Tracheal epithelial cell (primary cell): Measurements from ENCODE around the gene ZNF649. TPM values are rescaled to one million over a fixed set of nuclear protein-coding genes. Genes with fewer than 3 reads are reported as not detected.

Experiments
- total RNA-seq: library from RNA; depleted of rRNA; stranded (reverse); fragments of >200 nt; gene quantifications from 2 replicates; pipeline ENCODE4 v1.2.1, GENCODE V29; 2014

The ZNF649 gene
- total RNA-seq: 7.0 and 8.1 TPM in 2 replicates

DNA sequence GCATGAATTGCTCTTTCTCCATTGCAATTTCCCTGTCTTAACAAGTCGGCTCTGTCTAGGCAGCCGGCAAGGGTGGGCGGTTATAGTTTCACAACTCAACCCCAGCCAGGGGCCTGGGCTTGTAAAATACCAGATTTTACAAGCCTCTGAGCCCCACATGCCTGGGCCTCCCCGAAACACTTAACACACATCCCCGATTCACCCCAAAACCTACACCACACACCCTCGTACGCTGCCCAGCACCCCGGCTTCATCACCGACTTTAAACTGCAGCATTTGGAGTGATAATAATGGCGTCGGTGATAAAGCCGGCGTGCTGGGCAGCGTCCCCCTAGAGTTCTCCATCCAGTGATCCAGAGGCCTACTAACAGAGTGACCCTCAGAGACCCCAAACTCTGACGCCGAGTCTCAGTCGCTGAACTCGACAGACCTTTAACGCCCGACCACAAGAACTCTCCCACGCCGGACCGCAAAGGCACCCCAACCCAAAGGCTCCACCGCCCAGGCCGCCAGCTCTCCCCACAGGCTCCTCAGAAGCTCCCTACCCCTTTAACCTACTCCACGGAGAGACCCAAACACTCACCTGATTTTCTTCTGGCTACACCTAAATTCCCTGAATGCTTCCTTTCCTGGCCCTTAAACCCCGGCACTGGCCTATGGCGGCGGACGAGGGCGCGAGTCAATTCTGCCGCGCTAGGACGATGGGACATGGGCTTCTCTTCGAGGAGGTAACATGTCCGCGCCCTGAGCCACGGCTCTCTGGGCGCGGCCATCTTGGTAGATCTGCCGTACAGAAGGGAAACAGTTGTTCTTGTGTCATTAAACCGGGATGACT lies at the start of gene ZNF649:
TSS of gene ZNF649 (minus strand) at position 687 of the 835 bp plus-strand sequence. CDS start 4,910 bp downstream, outside the sequence.

DNA sequence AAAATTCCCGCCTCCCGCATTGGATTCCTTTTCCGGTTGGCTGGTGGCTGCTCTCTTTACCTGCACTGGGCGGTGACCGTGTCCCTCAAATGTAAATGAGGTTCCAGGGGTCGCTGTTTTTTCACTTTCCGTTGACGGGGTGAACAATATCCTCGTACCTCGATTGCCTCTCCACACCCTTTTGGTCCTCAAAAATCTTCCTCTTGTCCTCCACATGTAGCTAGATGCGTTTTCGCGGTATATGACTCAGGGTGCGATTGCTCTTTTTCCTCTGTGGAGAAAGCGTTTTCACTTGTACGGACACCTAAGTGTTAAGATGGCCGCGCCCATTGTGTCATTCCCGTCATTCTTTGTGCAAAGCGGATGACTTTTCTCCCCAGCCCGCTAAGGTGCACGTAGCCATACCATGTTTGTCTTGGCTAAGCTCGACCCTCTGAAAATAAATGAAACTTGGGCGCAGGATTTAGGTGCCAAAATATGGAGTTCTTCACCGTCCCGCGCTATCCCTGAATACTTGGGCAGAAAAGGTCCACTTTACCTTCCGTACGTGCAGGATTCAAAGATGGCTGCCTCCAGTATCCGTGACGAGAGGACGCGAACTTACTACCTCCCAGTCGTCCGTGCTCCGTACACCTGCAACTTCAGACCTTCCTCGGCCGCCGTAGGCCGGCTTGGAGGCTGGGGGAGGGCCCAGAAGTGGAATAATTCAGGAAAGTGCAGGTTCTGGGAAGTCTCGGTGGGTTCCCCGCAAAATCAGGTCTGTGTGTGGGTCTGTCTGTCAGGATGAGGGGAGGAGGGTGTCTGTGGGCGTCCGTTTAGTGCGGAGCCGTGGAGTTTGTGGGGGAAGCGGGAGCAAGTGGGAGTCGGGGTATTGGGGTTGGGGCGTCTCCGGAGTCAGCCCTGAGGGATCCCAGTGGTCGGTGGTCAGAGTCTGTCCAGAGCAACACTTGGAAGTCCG lies 22.2 kb upstream of the ZNF649 start, which contains the start of gene ZNF613:
TSS of gene ZNF613 (plus strand) at position 689 of the 958 bp plus-strand sequence. CDS start 8,749 bp downstream, outside the sequence.

DNA sequence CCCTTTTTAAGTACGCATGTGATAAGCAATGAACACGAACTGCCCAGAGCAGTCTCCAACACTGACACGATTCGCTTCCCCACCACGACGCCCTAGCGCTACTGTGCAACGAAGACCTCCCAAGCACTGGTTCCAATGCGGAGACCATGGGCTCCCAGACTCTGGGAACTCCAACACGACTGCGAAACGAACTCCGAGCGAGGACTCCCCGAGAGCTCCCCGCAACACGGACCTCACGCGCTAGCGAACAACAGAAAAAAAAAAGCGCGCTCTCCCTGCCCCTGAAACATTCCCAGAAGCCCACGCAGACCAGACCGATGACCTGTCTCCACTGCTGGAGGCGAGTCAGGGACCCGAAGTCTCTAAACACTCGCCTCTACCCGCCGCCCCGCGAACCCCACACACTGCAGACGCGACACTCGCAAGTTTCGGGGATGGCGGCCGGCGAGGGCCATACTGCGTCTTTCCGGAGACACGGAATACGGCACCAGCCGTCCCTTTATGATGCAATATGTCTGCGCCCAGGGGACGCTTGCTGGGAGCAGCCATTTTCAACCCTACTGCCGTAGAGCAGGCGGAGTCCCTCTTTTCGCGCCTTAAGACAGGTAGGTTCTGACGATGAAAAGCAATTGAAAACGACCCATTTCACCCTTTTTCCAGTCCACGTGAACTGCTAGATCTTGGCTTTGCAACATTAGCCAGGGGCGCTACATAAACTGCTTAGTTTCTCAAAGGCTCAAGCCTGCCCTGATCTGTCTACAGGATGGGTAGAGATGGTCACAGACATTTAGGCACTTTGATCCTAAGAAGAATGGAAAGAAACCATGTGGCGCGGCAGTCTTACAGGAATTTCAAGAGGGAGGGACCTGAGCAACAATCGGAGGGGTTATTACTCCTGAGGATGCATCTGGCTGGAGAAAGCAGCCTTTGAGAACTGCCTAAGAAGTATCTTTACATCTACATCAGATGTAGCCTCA lies 17.0 kb downstream of the ZNF649 start, which contains the start of gene ZNF577:
TSS of gene ZNF577 (minus strand) at position 430 of the 977 bp plus-strand sequence. CDS start 7,569 bp downstream, outside the sequence.

Other genes with a start within 250 kb of the ZNF649 start
- 3.4 TPM in 1 of 2 replicates, not detected in the other for gene SPACA6, start 211.7 kb downstream of the ZNF649 start, total RNA-seq
- 2.2 TPM in 1 of 2 replicates, not detected in the other for gene HAS1, start 181.0 kb downstream of the ZNF649 start, total RNA-seq
- not detected in 2 replicates for gene FPR1, start 153.1 kb downstream of the ZNF649 start, total RNA-seq
- not detected in 2 replicates for gene FPR2, start 143.8 kb downstream of the ZNF649 start, total RNA-seq
- gene FPR3, start 109.9 kb downstream of the ZNF649 start, total RNA-seq: not detected in 2 replicates
- 3.9 and 4.3 TPM in 2 replicates for gene ZNF577, start 17.1 kb downstream of the ZNF649 start, total RNA-seq
- 5.8 and 6.7 TPM in 2 replicates for gene ZNF613, start 22.5 kb upstream of the ZNF649 start, total RNA-seq
- gene ZNF350, start 81.8 kb upstream of the ZNF649 start, total RNA-seq: 5.3 and 8.9 TPM in 2 replicates
- 9.6 and 10.4 TPM in 2 replicates for gene ZNF615, start 103.2 kb upstream of the ZNF649 start, total RNA-seq
- 8.2 and 9.0 TPM in 2 replicates for gene ZNF614, start 123.4 kb upstream of the ZNF649 start, total RNA-seq
- 7.0 and 8.1 TPM in 2 replicates for gene ZNF432, start 143.8 kb upstream of the ZNF649 start, total RNA-seq
- 32.4 and 34.7 TPM in 2 replicates for gene ZNF841, start 190.7 kb upstream of the ZNF649 start, total RNA-seq
- 7.5 and 15.3 TPM in 2 replicates for gene ZNF616, start 234.9 kb upstream of the ZNF649 start, total RNA-seq